Ovary (tissue), 3 donors: ENCODE data around the gene DGKG.
A peak's percentile ranks its signal among the peaks of the same experiment; 100 is the strongest.

ENCODE experiments used
- POLR2A ChIP-seq: fragments of 450-650 bp; IDR thresholded peaks from one replicate; pipeline ENCODE4 v1.6.1; 2017; ENCODE audit warnings: antibody characterized with exemption, mild to moderate bottlenecking, moderate library complexity
- TF ChIP-seq, protein P1 (sequence below), 3 donors: fragments of 450-650 bp in 2 of 3; fragments of 200-600 bp in 1 of 3; IDR thresholded peaks; one replicate each; pipeline versions ENCODE4 v1.5.1 to v1.8.0; 2016 to 2022; ENCODE audit warnings: antibody characterized with exemption in 3 of 3, mild to moderate bottlenecking in 1 of 3
- donor health status: DM: no; HTN: no; CAD: no.

DNA sequence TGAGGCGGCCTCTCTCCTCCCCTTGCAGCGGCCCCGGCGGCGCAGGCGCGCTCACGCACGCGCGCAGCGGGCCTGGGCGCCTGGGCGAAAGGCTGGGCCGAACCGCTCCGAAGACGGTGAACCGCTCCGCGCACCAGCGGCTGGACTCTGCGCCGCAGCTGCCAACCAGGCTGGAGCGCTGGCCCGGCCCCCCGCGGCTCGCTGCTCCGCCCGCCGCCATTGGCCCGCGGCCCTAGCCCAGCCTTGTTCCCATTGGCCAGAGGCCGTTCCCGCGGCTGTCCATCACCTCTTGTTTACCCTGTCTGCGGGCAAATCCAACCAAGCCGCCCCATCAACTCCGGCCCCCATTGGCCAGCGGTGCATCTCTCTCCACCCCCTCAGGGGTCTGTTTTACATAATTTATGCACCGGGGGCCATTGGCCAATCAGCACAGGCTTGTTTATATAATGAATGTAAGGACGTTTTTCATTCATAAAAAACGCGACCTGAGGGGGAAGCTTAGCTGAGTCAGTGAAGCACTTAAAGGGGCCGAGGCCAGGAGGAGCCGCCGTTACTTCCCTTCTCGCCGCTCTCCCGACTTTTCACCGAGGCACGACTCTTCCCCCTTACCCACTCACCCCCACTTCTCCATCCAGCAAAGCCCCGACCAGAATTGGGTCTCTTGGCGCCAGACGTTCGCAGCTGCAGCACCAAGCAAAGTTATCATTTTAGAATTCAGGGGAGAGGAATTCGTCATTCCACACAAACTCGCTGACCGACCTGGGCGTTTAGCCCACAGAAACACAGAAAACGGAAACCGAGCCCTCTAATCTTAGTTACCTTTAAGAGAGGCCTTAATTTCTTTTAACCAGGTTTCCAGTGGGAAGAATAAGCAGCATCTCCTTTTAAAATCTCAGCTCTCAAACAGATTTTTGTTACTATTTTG is 252.8 kb downstream of the DGKG start, which contains the start of gene ETV5:
- peak; percentile 50 for TF ChIP-seq POLR2A
- TF ChIP-seq, protein P1, sequence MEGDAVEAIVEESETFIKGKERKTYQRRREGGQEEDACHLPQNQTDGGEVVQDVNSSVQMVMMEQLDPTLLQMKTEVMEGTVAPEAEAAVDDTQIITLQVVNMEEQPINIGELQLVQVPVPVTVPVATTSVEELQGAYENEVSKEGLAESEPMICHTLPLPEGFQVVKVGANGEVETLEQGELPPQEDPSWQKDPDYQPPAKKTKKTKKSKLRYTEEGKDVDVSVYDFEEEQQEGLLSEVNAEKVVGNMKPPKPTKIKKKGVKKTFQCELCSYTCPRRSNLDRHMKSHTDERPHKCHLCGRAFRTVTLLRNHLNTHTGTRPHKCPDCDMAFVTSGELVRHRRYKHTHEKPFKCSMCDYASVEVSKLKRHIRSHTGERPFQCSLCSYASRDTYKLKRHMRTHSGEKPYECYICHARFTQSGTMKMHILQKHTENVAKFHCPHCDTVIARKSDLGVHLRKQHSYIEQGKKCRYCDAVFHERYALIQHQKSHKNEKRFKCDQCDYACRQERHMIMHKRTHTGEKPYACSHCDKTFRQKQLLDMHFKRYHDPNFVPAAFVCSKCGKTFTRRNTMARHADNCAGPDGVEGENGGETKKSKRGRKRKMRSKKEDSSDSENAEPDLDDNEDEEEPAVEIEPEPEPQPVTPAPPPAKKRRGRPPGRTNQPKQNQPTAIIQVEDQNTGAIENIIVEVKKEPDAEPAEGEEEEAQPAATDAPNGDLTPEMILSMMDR (IDR thresholded peaks at IDR 0.05) = no peak
